Measurements from ENCODE around the gene ZNF500.

GRCh38 chr16:4814542-4815173 is 47.7 kb upstream of the ZNF500 start:
- TF ChIP-seq CTCF (IDR thresholded peaks at IDR 0.05), result no peak
- no peak for TF ChIP-seq POLR2A (IDR thresholded peaks at IDR 0.05)
- no peak for TF ChIP-seq POLR2AphosphoS5 (IDR thresholded peaks at IDR 0.05)
